GM12892 (cell line): ENCODE data around the gene CNOT6.

ENCODE experiments used
- POLR2A ChIP-seq: IDR thresholded peaks from 2 replicates; pipeline ENCODE4 v1.6.1; 2011; ENCODE audit warnings: low read depth, low read length, control low read depth
- TAF1 ChIP-seq: IDR thresholded peaks from 2 replicates; pipeline ENCODE4 v1.6.1; 2011; ENCODE audit warnings: low read depth, mild to moderate bottlenecking, control low read depth, low read length, borderline replicate concordance

DNA sequence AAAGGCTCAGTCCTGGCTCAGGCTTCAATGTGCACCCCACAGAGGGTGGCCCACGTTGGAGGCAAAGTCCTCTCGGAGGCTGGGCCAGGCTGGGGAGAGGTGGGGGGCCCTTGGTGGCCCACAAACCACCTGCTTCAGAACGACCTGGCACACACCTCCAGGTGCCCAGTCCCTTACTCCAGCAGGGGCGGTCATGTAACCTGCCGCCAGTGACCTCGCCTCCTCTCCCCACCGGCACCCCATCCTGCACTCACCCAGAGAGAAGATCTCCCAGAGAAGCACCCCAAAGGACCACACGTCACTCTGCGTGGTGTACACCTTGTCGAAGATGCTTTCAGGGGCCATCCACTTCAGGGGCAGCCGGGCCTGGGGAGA is 119.6 kb downstream of the CNOT6 start:
- TF ChIP-seq TAF1 (no peak), POLR2A (no peak)
